Fibroblast of lung (primary cell): Measurements from ENCODE around the gene ZNF423. TPM values are rescaled to one million over a fixed set of nuclear protein-coding genes. Genes with fewer than 3 reads are reported as not detected.

ENCODE experiments used
- DNase-seq, 2 donors: peaks; one replicate each; pipeline versions ENCODE4 v3.0.0 to v3.0.0-alpha.2; 2010; ENCODE audit warnings: low read depth in 2 of 2
- H2AFZ ChIP-seq: 2 replicates; pipeline ENCODE4 v1.5.1; 2012; ENCODE audit warnings: low read length, control low read depth, inconsistent platforms
- H3K27ac ChIP-seq: 2 replicates; pipeline ENCODE4 v1.5.1; 2011; ENCODE audit warnings: low read length, control low read depth; ENCODE audit not compliant: insufficient read depth
- H3K27me3 ChIP-seq: 2 replicates; pipeline ENCODE4 v1.5.1; 2011; ENCODE audit warnings: mild to moderate bottlenecking, low read length; ENCODE audit not compliant: control insufficient read depth, insufficient read depth
- H3K36me3 ChIP-seq: 2 replicates; pipeline ENCODE4 v1.5.1; 2011; ENCODE audit warnings: low read length; ENCODE audit not compliant: control insufficient read depth, insufficient read depth
- H3K4me1 ChIP-seq: 2 replicates; pipeline ENCODE4 v1.5.1; 2011; ENCODE audit warnings: low read length; ENCODE audit not compliant: control insufficient read depth, insufficient read depth; ENCODE audit errors: extremely low read depth
- H3K4me2 ChIP-seq: 2 replicates; pipeline ENCODE4 v1.5.1; 2011; ENCODE audit warnings: low read length, control low read depth; ENCODE audit not compliant: insufficient read depth; ENCODE audit errors: extremely low read depth
- H3K4me3 ChIP-seq, 4 experiments: fragments of 200-600 bp in 1 of 4; sonication (generic) in 1 of 4; replicated peaks in 1 of 4; 2 replicates each; pipeline ENCODE4 v1.5.1; 2011 to 2016; ENCODE audit warnings: low read length in 4 of 4, low read depth in 3 of 4, mild to moderate bottlenecking in 3 of 4, control low read depth in 2 of 4, inconsistent platforms in 1 of 4, mixed read lengths in 1 of 4; ENCODE audit not compliant: insufficient read depth in 1 of 4; ENCODE audit errors: control extremely low read depth in 1 of 4
- H3K79me2 ChIP-seq: 2 replicates; pipeline ENCODE4 v1.5.1; 2012; ENCODE audit warnings: mild to moderate bottlenecking, low read length, inconsistent platforms; ENCODE audit not compliant: control insufficient read depth, insufficient read depth
- H3K9ac ChIP-seq: 2 replicates; pipeline ENCODE4 v1.5.1; 2011; ENCODE audit warnings: mild to moderate bottlenecking, low read length, control low read depth; ENCODE audit not compliant: insufficient read depth
- H3K9me3 ChIP-seq: 2 replicates; pipeline ENCODE4 v1.5.1; 2012; ENCODE audit warnings: low read depth, low read length; ENCODE audit not compliant: control insufficient read depth, insufficient read depth
- H4K20me1 ChIP-seq: 2 replicates; pipeline ENCODE4 v1.5.1; 2011; ENCODE audit warnings: low read length; ENCODE audit not compliant: control insufficient read depth, insufficient read depth; ENCODE audit errors: extremely low read depth
- EZH2 ChIP-seq: IDR thresholded peaks from 2 replicates; pipeline ENCODE4 v1.5.1; 2012; ENCODE audit warnings: low read length, control low read depth, mild to moderate bottlenecking; ENCODE audit errors: missing control alignments
- polyA plus RNA-seq, 2 donors: library from polyadenylated mRNA; depleted of rRNA in 1 of 2; stranded (reverse) in 1 of 2; unstranded in 1 of 2; fragments of >200 nt; gene quantifications; 2 replicates each; pipeline ENCODE4 v1.2.1, GENCODE V29; 2011 to 2012; ENCODE audit warnings: missing spikeins in 1 of 2
- total RNA-seq: library from RNA; depleted of rRNA; stranded (reverse); fragments of >200 nt; gene quantifications from 2 replicates; pipeline ENCODE4 v1.2.1, GENCODE V29; 2014
- TF ChIP-seq, protein P1 (sequence below), 2 donors: IDR thresholded peaks in 1 of 2; conservative IDR thresholded peaks in 1 of 2; 1 replicate in 1 of 2; 2 replicates in 1 of 2; pipeline ENCODE4 v1.5.1; 2011 to 2012; ENCODE audit warnings: low read length in 2 of 2, control low read depth in 1 of 2, inconsistent platforms in 1 of 2, low read depth in 1 of 2, mild to moderate bottlenecking in 1 of 2

The ZNF423 gene
- total and polyA plus RNA-seq, 2 donors (not counting 1 experiment from before 2014, with no cell fraction given) = 0.07 to 0.17 TPM

DNA sequence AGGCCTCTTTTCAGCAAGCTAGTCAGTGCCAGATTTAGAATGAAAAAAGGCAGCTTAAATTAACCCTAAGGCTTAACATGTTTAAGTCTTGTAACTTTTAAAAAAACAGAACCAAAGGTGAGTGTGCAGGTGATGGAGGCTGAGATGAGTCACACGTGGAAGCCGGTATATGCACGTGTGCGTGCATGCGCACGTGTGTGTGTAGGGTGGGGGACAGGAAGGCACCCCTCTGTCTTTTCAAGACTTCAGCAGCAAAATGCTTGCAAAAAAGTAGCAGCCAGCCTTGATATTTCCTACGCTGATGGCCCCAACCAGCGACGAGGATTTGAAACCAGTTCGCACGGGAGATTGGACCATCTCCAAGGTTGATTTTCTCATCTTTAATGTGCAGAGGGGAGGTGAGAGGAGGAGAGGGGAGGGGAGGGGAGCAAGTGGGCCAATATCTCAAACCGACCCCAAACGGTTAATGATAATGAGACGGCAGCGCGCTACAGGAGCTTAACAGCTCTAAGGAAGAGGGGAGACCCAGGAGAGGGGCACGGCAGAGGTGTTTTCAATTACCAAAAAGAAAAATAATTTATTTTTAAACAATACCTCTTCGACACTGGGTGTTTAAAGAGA lies 154.7 kb downstream of the ZNF423 start:
- Histone ChIP-seq H3K79me2 (no peaks in the 10 kb centered on the region), H3K36me3 (no peaks in the 10 kb centered on the region), H3K4me3 (no peak overlapping the region), H3K9me3 (no peaks in the 10 kb centered on the region), H4K20me1 (no peaks in the 10 kb centered on the region), H3K27ac (no peak overlapping the region), H3K27me3 (no peaks in the 10 kb centered on the region), H3K4me1 (no peaks in the 10 kb centered on the region), H2AFZ (no peak overlapping the region), H3K4me2 (no peak overlapping the region), H3K9ac (no peak overlapping the region)
- TF ChIP-seq, protein P1, sequence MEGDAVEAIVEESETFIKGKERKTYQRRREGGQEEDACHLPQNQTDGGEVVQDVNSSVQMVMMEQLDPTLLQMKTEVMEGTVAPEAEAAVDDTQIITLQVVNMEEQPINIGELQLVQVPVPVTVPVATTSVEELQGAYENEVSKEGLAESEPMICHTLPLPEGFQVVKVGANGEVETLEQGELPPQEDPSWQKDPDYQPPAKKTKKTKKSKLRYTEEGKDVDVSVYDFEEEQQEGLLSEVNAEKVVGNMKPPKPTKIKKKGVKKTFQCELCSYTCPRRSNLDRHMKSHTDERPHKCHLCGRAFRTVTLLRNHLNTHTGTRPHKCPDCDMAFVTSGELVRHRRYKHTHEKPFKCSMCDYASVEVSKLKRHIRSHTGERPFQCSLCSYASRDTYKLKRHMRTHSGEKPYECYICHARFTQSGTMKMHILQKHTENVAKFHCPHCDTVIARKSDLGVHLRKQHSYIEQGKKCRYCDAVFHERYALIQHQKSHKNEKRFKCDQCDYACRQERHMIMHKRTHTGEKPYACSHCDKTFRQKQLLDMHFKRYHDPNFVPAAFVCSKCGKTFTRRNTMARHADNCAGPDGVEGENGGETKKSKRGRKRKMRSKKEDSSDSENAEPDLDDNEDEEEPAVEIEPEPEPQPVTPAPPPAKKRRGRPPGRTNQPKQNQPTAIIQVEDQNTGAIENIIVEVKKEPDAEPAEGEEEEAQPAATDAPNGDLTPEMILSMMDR (conservative IDR thresholded peaks at IDR 0.05 in 1 of 2, IDR thresholded peaks at IDR 0.05 in 1 of 2; ENCODE audit: low read depth in 1 of 2, low read length in 2 of 2) = no peak
- TF ChIP-seq EZH2 = no peak
- DNase-seq = no peak

DNA sequence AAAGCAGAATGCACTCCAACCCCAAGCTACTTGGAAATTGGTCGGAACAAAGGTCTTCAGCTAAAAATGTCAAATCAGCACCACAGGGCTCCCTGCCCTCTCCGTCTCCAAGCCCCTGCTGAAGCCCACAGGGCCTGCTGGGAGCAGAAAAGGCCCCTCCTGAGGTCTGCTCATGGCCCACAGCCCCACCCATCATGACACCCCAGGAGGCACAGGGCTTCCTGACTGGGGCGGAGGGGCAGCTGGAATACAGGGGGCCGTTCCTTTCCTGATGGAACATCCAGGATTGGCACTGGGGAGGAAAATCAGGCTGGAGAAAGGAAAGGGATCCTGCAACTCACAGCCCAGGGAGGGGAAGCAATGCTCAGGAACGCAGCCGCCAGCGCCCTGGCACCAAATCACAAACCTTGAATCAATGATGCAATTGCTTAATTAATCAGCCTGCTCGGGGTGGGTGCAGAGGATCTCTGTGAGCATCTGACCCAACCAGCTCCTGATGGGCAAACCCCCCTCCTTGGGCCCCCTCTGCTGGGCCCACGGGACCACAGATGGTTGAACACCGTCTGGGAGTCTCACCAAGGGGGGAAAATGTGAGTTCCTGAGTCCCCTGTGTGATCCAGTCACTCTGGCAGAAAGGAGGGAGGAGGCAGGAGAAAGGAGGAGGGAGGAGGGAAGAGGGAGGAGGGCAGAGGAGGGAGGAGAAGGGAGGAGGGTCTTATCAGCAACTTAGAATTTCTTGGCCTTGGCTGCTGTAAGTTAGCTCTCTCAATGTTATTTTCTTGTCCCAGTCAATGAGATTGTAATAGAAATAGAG lies 155.5 kb downstream of the ZNF423 start:
- no peak overlapping the region for H3K9ac ChIP-seq
- DNase-seq = peak; percentile 54 to 56

DNA sequence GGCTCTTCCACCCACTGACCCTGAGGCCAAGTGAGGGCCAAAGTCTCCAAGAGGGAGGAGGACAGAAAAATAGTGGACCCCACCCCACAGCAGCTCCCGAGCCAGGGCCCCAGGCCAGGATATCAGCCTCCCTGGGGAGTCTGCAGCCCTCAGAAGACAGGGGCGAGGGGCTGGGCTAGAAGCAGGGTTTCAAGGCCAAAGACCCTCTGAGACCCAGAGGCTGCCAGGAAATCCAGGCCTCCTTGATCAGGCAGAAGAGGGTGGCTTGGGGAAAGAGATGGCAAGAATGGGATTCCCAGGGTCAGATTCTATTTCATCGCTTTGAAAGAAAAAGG lies 156.1 kb downstream of the ZNF423 start:
- no peaks in the 10 kb centered on the region for H3K27me3 ChIP-seq
- H3K27ac ChIP-seq = no peak overlapping the region
- no peaks in the 10 kb centered on the region for H3K4me1 ChIP-seq
- no peaks in the 10 kb centered on the region for H3K9me3 ChIP-seq
- TF ChIP-seq EZH2 = no peak
- TF ChIP-seq, protein P1 (conservative IDR thresholded peaks at IDR 0.05 in 1 of 2, IDR thresholded peaks at IDR 0.05 in 1 of 2; ENCODE audit: low read depth in 1 of 2, low read length in 2 of 2) = no peak
- H3K4me3 ChIP-seq = no peak overlapping the region
- H3K79me2 ChIP-seq = no peaks in the 10 kb centered on the region
- no peak overlapping the region for H3K4me2 ChIP-seq
- H4K20me1 ChIP-seq = no peaks in the 10 kb centered on the region
- no peaks in the 10 kb centered on the region for H3K36me3 ChIP-seq
- no peak overlapping the region for H2AFZ ChIP-seq
- DNase-seq = no peak
- no peak overlapping the region for H3K9ac ChIP-seq

More for the DNA sequence above, 155.5 kb downstream of the ZNF423 start:
- no peak overlapping the region for H2AFZ ChIP-seq
- H3K27me3 ChIP-seq = no peaks in the 10 kb centered on the region
- H3K4me3 ChIP-seq = no peak overlapping the region
- no peak overlapping the region for H3K4me2 ChIP-seq
- no peak for TF ChIP-seq EZH2
- TF ChIP-seq, protein P1 (conservative IDR thresholded peaks at IDR 0.05 in 1 of 2, IDR thresholded peaks at IDR 0.05 in 1 of 2; ENCODE audit: low read depth in 1 of 2, low read length in 2 of 2) = no peak
- H3K36me3 ChIP-seq = no peaks in the 10 kb centered on the region
- no peaks in the 10 kb centered on the region for H3K79me2 ChIP-seq
- H4K20me1 ChIP-seq = no peaks in the 10 kb centered on the region
- H3K27ac ChIP-seq = no peak overlapping the region
- H3K4me1 ChIP-seq = no peaks in the 10 kb centered on the region
- H3K9me3 ChIP-seq = no peaks in the 10 kb centered on the region
